ENCODE data around the gene AP3B1.
A peak's percentile ranks its signal among the peaks of the same experiment; 100 is the strongest.

AP3B1 gene

DNA sequence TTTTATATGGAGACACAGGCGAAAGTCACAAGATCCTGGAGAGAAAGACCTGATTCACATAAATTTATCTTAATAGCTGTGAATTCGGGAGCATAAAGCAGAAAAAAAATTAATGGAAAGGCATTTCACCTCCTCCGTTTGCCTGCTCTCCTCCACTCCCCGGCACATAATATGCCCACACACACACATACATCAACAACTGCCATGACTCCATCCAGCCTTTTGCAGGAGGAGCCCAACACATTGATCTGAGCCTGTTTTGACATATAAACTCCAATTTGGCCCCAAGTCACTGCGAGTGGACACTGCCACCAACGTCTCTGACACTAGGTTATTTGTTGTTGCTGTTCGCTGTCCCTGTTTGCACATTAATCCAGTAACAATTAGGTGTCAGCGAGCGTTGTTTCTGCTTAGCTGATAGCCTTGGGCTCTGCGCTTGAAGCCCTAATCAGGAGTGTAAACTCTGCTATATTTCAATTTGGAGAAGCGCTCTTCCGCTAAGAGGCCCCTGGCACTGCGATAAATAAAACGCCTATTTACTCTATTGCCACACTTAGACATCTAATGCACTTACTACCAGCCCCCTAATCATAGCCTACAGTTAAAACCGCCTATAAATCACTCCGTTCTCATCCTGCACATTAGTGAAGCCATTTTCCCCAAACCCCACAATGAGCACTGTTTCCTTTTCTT is 322.6 kb downstream of the AP3B1 start:
- DNase-seq (ENCODE audit: low spot score), result no peak

- no peak for DNase-seq (ENCODE audit: low spot score)
Observed at GRCh38 chr5:77970891-77971290, 323.6 kb downstream of the AP3B1 start.

GRCh38 chr5:77963795-77964194 is 330.7 kb downstream of the AP3B1 start:
- DNase-seq (ENCODE audit: low spot score), result no peak

- DNase-seq (ENCODE audit: low spot score), result no peak
Observed at GRCh38 chr5:77960863-77961396, 333.6 kb downstream of the AP3B1 start.

DNA sequence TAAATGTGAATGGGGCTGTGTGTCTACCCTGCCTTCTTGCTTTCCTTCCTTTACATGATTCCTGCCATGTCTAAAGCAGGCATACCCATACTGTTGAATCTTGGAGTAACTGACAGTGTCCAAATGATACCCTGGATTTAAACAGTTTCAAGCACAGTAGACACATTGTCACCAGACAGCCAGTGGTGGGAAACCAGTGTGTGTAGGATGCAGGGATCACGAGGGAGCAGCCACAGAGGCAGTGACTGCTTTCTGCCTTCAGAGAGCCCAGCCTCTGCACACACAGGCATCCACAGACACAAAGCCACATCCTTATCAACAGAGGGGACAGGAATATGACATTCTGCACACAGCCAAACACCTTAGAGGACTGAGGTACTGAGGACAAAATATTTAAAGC is 334.2 kb downstream of the AP3B1 start:
- no peak for DNase-seq (ENCODE audit: low spot score)

- DNase-seq (ENCODE audit: low spot score), result no peak
Observed at GRCh38 chr5:77958642-77959330, 335.7 kb downstream of the AP3B1 start.

DNA sequence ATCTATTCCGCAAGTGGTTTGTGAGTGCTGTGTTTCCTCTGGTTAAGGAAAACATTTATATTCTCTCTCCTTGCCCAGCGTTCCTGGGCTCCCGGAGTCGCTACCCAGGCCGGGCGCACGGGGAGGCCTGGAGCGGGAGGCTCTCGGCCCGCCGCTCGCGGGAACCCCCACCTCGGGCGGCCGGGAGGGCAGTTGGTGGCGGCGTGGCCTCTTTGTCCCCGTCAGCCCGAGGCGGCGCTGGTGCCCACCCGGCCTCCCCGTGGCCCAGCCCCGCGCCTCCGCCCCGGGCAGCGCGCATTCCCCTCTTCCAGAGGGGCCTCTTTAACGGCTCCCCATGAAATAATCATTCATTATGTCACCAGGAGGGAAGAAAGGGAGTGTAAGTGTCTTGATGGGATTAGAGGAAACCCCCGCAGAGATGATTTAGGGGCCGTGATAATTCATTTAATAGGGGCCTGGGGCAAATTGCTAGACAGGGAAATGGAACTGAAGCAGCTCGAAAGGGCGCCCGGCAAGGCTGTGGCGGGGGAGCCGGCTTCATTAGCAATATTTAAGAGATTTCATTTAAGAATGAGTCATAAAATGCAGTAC is 336.5 kb downstream of the AP3B1 start:
- DNase-seq (ENCODE audit: low spot score), result no peak

DNA sequence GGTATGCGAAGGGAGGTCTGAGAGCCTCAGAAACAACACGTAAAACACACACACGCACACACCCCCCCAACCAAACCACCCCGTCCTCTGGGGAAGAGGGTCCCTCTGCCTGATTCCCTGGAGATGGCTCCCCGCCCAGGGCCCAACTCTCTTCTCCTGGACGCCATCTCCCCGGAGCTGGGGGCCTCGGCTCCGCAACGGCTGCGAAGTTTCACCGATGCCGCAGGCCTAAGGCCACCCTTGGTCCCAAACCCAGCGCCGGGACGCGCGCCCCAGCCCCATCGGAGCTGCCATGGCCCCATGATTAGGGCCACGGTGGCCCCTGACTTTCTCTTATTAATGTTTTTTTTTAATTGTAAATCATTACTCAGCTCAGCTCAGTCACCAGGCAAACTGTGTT is 337.0 kb downstream of the AP3B1 start:
- no peak for DNase-seq (ENCODE audit: low spot score)

- DNase-seq (ENCODE audit: low spot score), result no peak
Observed at GRCh38 chr5:77957081-77957480, 337.4 kb downstream of the AP3B1 start.

- DNase-seq (ENCODE audit: low spot score), result no peak
Observed at GRCh38 chr5:77955577-77955976, 338.9 kb downstream of the AP3B1 start.

DNA sequence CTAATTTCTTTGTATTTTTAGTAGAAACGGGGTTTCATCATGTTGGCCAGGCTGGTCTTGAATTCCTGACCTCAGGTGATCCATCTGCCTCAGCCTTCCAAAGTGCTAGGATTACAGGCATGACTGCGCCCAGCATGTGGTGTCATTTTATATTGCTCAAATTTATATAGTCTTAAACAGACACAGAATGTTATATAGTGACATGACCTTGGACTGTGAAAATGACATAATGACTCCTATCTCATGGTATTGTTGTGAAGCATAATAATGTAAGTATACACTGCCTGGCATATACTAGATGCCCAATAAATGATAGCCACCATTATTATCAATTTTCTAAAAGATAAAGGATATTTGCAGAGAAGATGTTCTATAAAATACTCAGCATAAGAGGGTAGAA is 341.1 kb downstream of the AP3B1 start:
- no peak for DNase-seq (ENCODE audit: low spot score)

- DNase-seq (ENCODE audit: low spot score), result peak; percentile 44
Observed at GRCh38 chr5:77952636-77953212, 341.8 kb downstream of the AP3B1 start.

Measured in COLO829 (cell line).